Activated T-helper 17 cell treated with anti-CD3 and anti-CD28 coated beads, Interleukin-2, amount 50 U/mL, for 72 hours (primary cell): ENCODE measurements around the gene TRIM65. TPM values are rescaled to one million over a fixed set of nuclear protein-coding genes. Genes with fewer than 3 reads are reported as not detected.
A peak's percentile ranks its signal among the peaks of the same experiment; 100 is the strongest.
"Not testable (repeated sequence)": the region's sequence is repeated elsewhere in the genome, so short reads cannot be mapped to it uniquely, and the experiment has no call there.

Experiments
- ATAC-seq: fragments of 150-1000 bp; cut with Tn5 transposase; replicated peaks from 2 replicates; pipeline ENCODE4 v1.10.0; 2021; ENCODE audit warnings: mild to moderate bottlenecking, moderate library complexity
- H3K27ac Mint-ChIP-seq: one replicate; pipeline ENCODE4 v1.8.0; 2022; ENCODE audit warnings: mixed read lengths
- H3K27me3 Mint-ChIP-seq: one replicate; pipeline ENCODE4 v1.8.0; 2022; ENCODE audit warnings: mixed read lengths
- H3K36me3 Mint-ChIP-seq: one replicate; pipeline ENCODE4 v1.8.0; 2022; ENCODE audit warnings: low read depth, mild to moderate bottlenecking, mixed read lengths
- H3K4me1 Mint-ChIP-seq: one replicate; pipeline ENCODE4 v1.8.0; 2022; ENCODE audit warnings: mixed read lengths
- H3K4me3 Mint-ChIP-seq: one replicate; pipeline ENCODE4 v1.8.0; 2022; ENCODE audit warnings: mild to moderate bottlenecking, mixed read lengths
- H3K9me3 Mint-ChIP-seq: one replicate; pipeline ENCODE4 v1.8.0; 2022; ENCODE audit warnings: mixed read lengths
- total RNA-seq, 2 donors: library from RNA; stranded (reverse); gene quantifications; one replicate each; pipeline ENCODE4 v1.2.3, GENCODE V29; 2022

Gene TRIM65
- total RNA-seq, 2 donors from 2014 or later: 20.3 to 33.9 TPM

GRCh38 chr17:75878174-75878998 is 18.4 kb downstream of the TRIM65 start, which contains the start of gene TRIM47:
TSS of gene TRIM47 (minus strand) at chr17:75878581. CDS start at chr17:75878548, 33 bp downstream.
- peak within 1 kb of the TSS; percentile 93 for H3K4me3 Mint-ChIP-seq
- H3K4me1 Mint-ChIP-seq: no peaks in the 10 kb centered on the region
- H3K27ac Mint-ChIP-seq: peak within 1 kb of the TSS; percentile 88
- ATAC-seq: peak; percentile 17
- no peaks in the 10 kb centered on the region for H3K36me3 Mint-ChIP-seq
- no peaks in the 10 kb centered on the region for H3K9me3 Mint-ChIP-seq
- no peaks in the 10 kb centered on the region for H3K27me3 Mint-ChIP-seq

- H3K9me3 Mint-ChIP-seq: no peaks in the 10 kb centered on the region
- no peaks in the 10 kb centered on the region for H3K27me3 Mint-ChIP-seq
- H3K27ac Mint-ChIP-seq: peak overlapping the region; percentile 88
- ATAC-seq: peak; percentile 79
- H3K36me3 Mint-ChIP-seq: no peaks in the 10 kb centered on the region
- peak overlapping the region; percentile 93 for H3K4me3 Mint-ChIP-seq
- no peaks in the 10 kb centered on the region for H3K4me1 Mint-ChIP-seq
These were observed 19.0 kb downstream of the TRIM65 start for GRCh38 chr17:75877752-75878173.

- Mint-ChIP-seq H3K36me3 (no peaks in the 10 kb centered on the region), H3K27me3 (no peaks in the 10 kb centered on the region), H3K27ac (peak overlapping the region; percentile 88), H3K9me3 (no peaks in the 10 kb centered on the region), H3K4me1 (no peaks in the 10 kb centered on the region), H3K4me3 (peak overlapping the region; percentile 93)
- peak; percentile 44 for ATAC-seq
These were observed 19.6 kb downstream of the TRIM65 start for GRCh38 chr17:75876938-75877751.

GRCh38 chr17:75876190-75876937 is 20.4 kb downstream of the TRIM65 start:
- Mint-ChIP-seq H3K27ac (peak overlapping the region; percentile 88), H3K9me3 (no peaks in the 10 kb centered on the region), H3K4me1 (no peaks in the 10 kb centered on the region), H3K36me3 (no peaks in the 10 kb centered on the region), H3K4me3 (peak overlapping the region; percentile 93), H3K27me3 (no peaks in the 10 kb centered on the region)
- ATAC-seq: peak; percentile 43

GRCh38 chr17:75875940-75876189 is 20.9 kb downstream of the TRIM65 start:
- peak overlapping the region; percentile 93 for H3K4me3 Mint-ChIP-seq
- no peaks in the 10 kb centered on the region for H3K9me3 Mint-ChIP-seq
- peak overlapping the region; percentile 88 for H3K27ac Mint-ChIP-seq
- no peaks in the 10 kb centered on the region for H3K27me3 Mint-ChIP-seq
- H3K36me3 Mint-ChIP-seq: no peaks in the 10 kb centered on the region
- H3K4me1 Mint-ChIP-seq: no peaks in the 10 kb centered on the region
- no peak for ATAC-seq

- Mint-ChIP-seq H3K27ac (peak overlapping the region; percentile 88), H3K9me3 (no peaks in the 10 kb centered on the region), H3K27me3 (no peaks in the 10 kb centered on the region), H3K4me3 (peak overlapping the region; percentile 93), H3K36me3 (no peaks in the 10 kb centered on the region), H3K4me1 (no peaks in the 10 kb centered on the region)
- no peak for ATAC-seq
These were observed 21.4 kb downstream of the TRIM65 start for GRCh38 chr17:75875182-75875939.

GRCh38 chr17:75874323-75875181 is 22.2 kb downstream of the TRIM65 start:
- H3K27ac Mint-ChIP-seq: peak overlapping the region; percentile 20
- H3K36me3 Mint-ChIP-seq: no peaks in the 10 kb centered on the region
- no peaks in the 10 kb centered on the region for H3K27me3 Mint-ChIP-seq
- no peaks in the 10 kb centered on the region for H3K4me1 Mint-ChIP-seq
- H3K9me3 Mint-ChIP-seq: no peaks in the 10 kb centered on the region
- no peak for ATAC-seq
- no peak overlapping the region for H3K4me3 Mint-ChIP-seq

GRCh38 chr17:75873587-75874322 is 23.0 kb downstream of the TRIM65 start:
- Mint-ChIP-seq H3K9me3 (no peaks in the 10 kb centered on the region), H3K36me3 (no peaks in the 10 kb centered on the region), H3K4me1 (no peaks in the 10 kb centered on the region), H3K4me3 (no peak overlapping the region), H3K27me3 (no peaks in the 10 kb centered on the region), H3K27ac (peak overlapping the region; percentile 20)
- no peak for ATAC-seq

- no peaks in the 10 kb centered on the region for H3K4me1 Mint-ChIP-seq
- peak overlapping the region; percentile 73 for H3K27ac Mint-ChIP-seq
- H3K4me3 Mint-ChIP-seq: no peak overlapping the region
- no peaks in the 10 kb centered on the region for H3K27me3 Mint-ChIP-seq
- H3K9me3 Mint-ChIP-seq: no peaks in the 10 kb centered on the region
- ATAC-seq: peak; percentile 18
- H3K36me3 Mint-ChIP-seq: no peaks in the 10 kb centered on the region
These were observed 24.1 kb downstream of the TRIM65 start for GRCh38 chr17:75872434-75873351.

- H3K9me3 Mint-ChIP-seq, H3K36me3 Mint-ChIP-seq, ATAC-seq, H3K4me1 Mint-ChIP-seq, H3K27me3 Mint-ChIP-seq, H3K27ac Mint-ChIP-seq, H3K4me3 Mint-ChIP-seq: not testable (repeated sequence)
These were observed 26.5 kb downstream of the TRIM65 start for GRCh38 chr17:75870228-75870627.

GRCh38 chr17:75869282-75870141 is 27.2 kb downstream of the TRIM65 start:
- peaks cover 3% of the 10 kb centered on the region for H3K4me1 Mint-ChIP-seq
- no peaks in the 10 kb centered on the region for H3K36me3 Mint-ChIP-seq
- H3K27ac Mint-ChIP-seq: no peak overlapping the region
- H3K9me3 Mint-ChIP-seq: no peaks in the 10 kb centered on the region
- no peak for ATAC-seq
- no peak overlapping the region for H3K4me3 Mint-ChIP-seq
- H3K27me3 Mint-ChIP-seq: no peaks in the 10 kb centered on the region
